ENCODE results near the gene TTC39C.
"Not testable (repeated sequence)": the region's sequence is repeated elsewhere in the genome, so short reads cannot be mapped to it uniquely, and the experiment has no call there.

TTC39C gene

GRCh38 chr18:24018299-24018886, 3.8 kb downstream of the TTC39C start:
- DNase-seq: no peak

GRCh38 chr18:24019641-24020331, 5.2 kb downstream of the TTC39C start:
- peak; percentile 32 for DNase-seq

DNA sequence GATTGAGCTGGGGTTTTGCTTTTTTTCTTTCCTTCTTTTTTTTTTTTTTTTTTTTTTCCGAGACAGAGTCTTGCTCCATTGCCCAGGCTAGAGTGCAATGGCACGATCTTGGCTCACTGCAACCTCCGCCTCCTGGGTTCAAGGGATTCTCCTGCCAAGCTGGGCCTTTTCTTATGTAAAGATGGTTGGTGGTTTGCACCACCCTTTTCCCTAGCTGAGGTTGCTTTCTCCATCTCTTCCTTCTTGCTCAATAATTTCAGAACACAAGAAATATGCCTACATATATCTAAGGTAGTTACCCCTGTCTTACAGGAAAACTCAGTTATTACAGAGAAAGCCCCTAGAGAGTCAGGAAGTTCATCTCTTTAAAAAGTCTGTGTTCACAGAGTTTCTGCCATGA, 7.0 kb downstream of the TTC39C start:
- DNase-seq: no peak

DNA sequence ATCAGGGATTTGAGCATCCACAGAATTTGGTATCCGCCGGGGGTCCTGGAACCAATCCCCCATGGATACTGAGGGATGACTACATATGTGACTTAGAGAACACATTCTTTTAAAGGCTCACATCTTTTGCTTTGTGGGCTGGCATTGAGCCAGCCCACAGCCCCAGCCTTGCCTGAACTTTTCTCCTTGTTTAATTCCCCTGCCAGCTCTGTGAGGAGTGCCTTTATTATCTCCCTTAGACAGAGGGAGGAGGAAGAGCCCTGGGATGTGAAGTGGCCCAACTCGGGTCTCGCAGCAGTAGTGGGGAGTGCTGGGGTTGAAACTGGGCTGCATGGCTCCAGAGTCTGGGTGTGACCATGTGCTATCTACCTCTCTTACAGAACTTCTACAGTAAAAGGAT, 7.6 kb downstream of the TTC39C start:
- DNase-seq: no peak

DNA sequence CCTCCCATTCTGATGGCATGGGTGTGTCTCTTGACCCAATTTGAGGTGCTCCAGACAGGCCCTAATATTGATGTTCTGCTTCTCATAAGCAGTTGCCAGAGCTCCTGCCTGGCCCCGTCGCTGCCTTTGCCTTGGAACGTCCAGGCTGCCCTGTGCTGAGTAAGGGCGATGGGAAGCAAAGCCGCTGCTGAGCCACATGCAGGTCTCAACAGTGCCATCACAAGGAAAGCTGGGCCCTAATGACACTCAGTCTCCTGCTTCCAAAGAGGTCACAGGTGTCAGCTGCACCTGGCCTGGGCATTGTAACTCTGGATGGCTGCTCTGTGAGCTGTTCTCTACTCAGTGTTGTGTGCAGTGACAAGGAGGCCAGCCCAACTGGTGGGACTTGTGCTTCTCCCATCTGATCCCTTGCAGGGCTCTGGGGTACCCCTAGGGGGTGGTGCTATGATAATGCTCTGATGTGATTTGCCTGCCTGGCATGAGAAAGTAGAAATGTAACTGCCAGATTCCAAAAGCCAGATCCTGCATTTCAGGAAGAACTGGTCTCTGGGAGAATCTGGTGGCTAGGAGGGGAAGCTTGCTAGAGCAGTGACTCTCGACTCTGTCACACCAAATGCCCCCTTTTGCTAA, 8.7 kb downstream of the TTC39C start:
- DNase-seq: no peak

GRCh38 chr18:24024425-24024824, 9.9 kb downstream of the TTC39C start:
- no peak for DNase-seq

- no peak for DNase-seq
Observed at GRCh38 chr18:24026457-24026856, 11.9 kb downstream of the TTC39C start.

DNA sequence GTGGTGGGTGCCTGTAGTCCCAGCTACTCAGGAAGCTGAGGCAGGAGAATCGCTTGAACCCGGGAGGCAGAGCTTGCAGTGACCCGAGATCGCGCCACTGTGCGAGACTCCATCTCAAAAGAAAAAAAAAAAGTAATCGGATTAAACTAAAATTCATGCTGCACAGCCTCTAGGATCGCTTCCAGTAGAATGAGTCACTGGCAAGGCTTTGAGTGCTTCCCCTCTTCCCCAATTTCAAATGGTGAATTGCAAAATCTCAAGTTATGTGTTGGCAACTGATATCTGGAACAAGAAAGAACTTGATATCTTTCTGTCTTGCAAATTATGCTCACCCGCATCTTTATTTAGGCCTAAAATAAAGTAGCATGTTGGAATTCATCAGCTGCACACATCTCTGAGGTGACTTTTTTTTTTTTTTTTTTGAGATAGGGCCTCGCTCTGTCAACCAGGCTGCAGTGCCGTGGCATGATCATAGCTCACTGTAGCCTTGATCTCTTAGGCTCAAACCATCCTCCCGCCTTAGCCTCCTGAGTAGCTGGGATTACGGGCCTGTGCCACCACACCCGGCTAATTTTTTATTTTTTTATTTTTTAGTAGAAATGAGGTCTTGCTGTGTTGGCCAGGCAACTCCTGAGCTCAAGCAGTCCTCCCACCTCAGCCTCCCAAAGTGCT, 12.7 kb downstream of the TTC39C start:
- no peak for DNase-seq

DNA sequence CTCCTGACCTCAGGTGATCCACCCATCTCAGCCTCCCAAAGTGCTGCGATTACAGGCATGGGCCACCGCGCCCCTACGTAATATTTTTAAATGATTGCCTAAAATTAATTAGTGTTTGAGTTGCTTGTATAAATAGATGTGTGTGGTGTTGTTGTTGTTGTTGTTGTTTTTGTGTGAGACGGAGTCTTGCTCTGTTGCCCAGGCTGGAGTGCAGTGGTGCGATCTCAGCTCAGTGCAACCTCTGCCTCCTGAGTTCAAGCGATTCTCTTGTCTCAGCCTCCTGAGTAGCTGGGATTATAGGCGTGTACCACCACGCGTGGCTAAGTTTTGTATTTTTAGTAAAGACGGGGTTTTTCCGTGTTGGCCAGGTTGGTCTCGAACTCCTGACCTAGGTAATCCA, 14.4 kb downstream of the TTC39C start:
- DNase-seq: not testable (repeated sequence)

GRCh38 chr18:24031318-24031717, 16.8 kb downstream of the TTC39C start:
- DNase-seq: no peak

GRCh38 chr18:24031916-24032315, 17.4 kb downstream of the TTC39C start:
- no peak for DNase-seq

- DNase-seq: no peak
Observed at GRCh38 chr18:24033641-24034412, 19.3 kb downstream of the TTC39C start.

GRCh38 chr18:24035316-24035715, 20.8 kb downstream of the TTC39C start:
- no peak for DNase-seq

DNA sequence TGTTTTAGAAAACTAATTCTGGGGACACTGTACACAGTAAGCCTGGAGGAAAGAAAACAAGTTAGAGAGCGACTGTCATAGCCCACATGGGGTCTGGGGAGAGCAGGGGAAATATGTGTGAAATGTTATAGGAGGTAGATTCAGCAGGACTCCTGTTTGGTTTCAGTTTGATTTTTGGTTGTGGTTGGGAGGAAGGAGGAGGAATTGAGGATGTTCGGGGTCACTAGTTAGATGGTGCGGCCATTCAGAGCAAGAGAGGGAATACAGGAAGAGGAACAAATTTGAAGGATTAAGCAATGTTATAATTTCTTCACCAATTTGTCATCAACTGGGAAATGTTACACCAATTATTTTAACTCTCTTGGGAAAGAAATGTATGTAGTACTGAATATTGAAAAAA, 25.1 kb downstream of the TTC39C start:
- no peak for DNase-seq

GRCh38 chr18:24041691-24042090, 27.1 kb downstream of the TTC39C start:
- DNase-seq: no peak

DNA sequence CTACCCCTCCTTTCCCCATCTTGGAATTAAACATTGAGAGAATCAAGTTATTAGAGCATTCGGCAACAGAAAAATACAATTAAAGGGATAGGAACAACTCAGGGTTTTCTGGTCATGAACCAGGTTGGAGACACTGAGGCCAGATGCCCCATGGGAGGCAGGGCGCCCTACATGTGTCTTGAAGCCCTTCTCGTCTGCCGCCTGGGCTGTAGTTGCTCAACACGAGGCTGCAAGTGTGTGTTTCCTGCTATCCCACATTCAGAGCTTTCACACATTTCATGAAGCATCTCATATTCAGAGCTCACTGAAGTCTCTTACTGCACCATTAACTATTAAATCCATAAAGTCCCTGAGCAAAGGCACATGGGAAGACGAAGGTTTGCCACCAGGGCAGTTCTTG, 28.8 kb downstream of the TTC39C start:
- DNase-seq: no peak

- DNase-seq: no peak
Observed at GRCh38 chr18:24048261-24048660, 33.7 kb downstream of the TTC39C start.

DNA sequence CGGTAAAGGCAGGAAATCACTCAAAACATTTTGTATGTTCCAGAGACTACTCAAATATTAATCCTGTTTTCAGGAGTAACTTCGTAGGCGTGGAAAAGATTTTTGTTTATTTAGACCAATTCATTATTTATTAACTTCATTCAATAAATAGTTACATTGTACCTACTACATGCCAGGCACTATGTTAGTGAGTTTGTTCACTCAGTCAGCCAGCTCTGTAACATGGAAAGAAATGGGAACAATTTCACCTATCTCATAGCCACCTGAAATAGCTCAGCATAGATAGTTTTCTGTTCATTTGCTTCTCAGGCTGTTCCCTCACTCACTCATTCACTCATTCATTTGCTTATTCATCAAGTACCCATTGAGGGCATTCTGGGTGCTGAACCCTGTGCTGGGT, 34.6 kb downstream of the TTC39C start:
- DNase-seq: no peak

DNA sequence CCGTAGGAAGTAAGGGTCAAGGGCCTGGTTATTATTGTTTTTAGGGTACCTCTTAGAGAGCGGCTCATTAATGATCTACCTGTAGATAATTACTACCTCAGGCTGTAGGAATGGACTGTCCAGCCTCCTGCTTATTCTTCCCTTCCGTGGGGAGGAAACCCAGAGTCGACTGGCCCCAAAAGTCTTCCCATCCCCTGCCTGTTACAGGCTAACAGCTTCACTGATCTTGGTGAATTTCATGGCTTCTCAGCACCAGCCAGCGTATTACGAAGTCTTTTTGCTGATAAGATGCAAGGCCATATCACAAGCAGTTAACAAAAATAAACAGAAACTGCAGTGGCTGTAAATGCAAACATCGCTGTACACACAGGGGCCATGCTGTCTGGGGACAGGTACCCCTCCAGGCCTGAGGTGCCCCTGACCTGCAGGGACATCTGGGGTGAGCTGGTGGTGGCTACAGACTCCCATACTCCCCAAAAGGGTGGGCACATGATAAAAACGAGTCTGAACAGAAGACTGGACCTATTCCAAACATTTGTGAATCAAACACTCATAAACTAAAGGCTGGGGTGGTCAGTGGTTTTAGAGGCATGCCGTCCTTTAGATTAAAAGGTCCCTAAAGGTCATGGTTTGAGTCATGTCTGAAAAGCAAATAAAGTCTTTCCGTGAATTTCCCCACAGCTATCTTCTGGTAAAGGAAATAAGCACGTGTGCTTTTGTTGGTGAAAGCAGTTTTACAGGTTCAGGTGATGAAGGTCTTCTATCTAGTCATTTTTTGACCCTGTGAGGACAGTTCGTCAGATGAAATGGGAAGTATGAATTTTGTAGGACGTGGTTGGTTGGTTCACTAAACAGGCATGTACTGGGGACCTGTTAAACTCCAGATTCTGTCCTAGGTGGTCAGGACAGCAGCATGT, 36.7 kb downstream of the TTC39C start:
- DNase-seq: no peak

GRCh38 chr18:24052053-24052452, 37.5 kb downstream of the TTC39C start:
- DNase-seq: no peak

DNA sequence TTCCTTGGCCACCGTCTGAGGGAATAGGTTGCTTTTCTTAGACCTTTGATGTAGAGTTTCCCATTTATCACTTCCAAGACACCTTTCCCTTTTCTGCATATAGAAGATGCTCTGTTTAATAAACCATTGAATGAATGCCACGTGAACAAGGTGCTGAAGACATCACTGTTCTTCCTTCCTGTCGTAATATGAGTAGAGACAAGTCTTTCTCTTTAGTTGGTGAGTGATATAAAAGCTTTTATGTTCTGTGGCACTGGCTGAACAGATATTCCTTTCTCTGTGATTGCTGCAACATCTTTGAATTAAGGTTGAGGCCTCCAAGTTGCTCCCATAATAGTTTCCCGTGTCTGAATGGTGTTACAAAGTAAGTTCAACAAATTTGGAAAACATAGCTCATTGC, 38.7 kb downstream of the TTC39C start:
- DNase-seq: no peak

GRCh38 chr18:24054130-24054529, 39.6 kb downstream of the TTC39C start:
- no peak for DNase-seq
